ENCODE measurements around the gene TRIM14.

- TF ChIP-seq, protein P1, sequence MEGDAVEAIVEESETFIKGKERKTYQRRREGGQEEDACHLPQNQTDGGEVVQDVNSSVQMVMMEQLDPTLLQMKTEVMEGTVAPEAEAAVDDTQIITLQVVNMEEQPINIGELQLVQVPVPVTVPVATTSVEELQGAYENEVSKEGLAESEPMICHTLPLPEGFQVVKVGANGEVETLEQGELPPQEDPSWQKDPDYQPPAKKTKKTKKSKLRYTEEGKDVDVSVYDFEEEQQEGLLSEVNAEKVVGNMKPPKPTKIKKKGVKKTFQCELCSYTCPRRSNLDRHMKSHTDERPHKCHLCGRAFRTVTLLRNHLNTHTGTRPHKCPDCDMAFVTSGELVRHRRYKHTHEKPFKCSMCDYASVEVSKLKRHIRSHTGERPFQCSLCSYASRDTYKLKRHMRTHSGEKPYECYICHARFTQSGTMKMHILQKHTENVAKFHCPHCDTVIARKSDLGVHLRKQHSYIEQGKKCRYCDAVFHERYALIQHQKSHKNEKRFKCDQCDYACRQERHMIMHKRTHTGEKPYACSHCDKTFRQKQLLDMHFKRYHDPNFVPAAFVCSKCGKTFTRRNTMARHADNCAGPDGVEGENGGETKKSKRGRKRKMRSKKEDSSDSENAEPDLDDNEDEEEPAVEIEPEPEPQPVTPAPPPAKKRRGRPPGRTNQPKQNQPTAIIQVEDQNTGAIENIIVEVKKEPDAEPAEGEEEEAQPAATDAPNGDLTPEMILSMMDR (IDR thresholded peaks at IDR 0.05), result no peak
- TF ChIP-seq POLR2AphosphoS5 (IDR thresholded peaks at IDR 0.05), result no peak
- TF ChIP-seq POLR2A (IDR thresholded peaks at IDR 0.05), result no peak
Observed at GRCh38 chr9:98152526-98152925, 33.5 kb upstream of the TRIM14 start.

All from breast epithelium (tissue), 3 donors.